Colon (tissue), 2 donors: ENCODE data around the gene MXRA7.
"Not testable (repeated sequence)": the region's sequence is repeated elsewhere in the genome, so short reads cannot be mapped to it uniquely, and the experiment has no call there.

Source experiments
- FAIRE-seq: peaks from 2 replicates; lab custom pipeline; 2012; peaks lifted over from hg19 to GRCh38; lab: Jason Lieb, UNC
- donor health status: control.
- donor health status: control.

MXRA7 gene

DNA sequence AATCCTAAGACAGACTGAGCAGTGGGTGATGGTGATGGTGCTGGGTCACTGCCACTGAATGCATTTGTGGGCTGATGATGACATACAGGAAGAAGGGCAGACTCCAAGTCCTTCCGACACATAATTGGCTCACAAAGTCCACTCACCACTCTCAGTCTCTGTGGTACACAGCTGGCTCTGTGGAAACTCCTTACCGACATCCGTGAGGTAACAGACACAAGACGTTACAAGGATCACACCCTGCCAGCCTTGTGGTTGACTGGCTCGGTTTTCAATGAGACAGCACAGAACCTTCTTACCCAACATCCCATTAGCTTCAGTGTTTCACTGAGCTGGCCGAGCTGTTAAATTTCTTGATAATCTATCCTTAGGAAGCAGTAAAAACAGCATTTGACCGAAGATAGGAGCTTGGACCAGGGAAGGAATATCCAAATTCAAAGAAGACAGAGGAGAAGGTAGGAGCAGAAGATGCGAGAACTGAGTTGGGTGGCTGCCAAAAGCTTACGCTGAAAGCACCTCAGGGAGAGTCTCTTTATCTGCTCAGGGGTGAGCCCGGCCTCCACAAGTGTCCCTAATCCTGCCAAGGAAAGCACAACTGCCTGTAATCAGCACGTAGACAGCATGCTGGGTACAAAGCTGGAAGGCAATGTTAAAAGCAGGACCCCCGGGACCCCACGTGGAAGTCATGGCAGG, 5.5 kb upstream of the MXRA7 start:
- no peak for FAIRE-seq

DNA sequence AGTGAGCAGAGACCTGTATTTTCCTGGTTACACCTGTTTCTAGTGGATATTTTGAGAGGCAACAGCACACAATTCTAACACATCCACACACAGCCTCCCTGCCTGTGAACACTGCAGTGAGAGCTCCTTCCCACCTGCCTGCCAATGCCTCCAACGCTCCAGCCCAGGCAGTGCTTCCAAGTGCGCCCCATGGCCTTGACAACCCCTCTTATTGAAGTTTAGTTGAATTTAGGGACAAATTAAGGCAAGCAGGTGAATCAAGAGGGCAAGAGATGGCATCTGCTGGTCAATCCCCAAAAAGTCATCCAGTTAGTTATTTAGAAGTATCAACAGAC, 4.7 kb upstream of the MXRA7 start:
- no peak for FAIRE-seq

DNA sequence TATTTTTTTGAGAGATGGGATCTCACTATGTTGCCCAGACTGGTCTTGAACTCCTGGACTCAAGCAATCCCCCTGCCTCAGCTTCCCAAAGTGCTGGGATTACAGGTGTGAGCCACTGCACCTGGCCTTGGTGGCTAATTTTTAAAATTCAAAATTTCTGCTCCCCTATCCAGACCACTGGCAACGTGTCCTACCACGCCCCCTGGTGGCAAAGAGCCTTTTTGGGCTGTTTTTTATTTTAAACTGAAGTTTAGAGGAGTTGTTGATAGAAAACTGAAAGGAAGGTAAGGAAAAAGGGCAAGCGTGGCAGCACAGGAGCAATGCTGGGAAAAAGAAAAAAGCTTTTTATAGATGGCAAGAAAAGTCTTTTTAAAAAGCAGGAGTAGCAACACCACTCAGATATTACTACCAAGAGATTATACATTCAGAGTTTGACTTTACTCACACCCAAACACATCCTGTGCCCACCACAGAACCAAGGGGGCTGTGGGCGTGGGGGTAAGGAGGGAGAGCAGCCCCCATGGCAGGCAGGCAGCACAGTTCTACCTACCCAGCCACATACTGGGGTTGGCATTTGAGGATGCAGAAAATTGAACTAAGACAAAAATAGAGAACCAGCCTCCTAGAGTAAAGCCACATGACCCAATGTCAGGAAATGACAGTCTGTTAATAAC, 4.2 kb upstream of the MXRA7 start:
- no peak for FAIRE-seq

DNA sequence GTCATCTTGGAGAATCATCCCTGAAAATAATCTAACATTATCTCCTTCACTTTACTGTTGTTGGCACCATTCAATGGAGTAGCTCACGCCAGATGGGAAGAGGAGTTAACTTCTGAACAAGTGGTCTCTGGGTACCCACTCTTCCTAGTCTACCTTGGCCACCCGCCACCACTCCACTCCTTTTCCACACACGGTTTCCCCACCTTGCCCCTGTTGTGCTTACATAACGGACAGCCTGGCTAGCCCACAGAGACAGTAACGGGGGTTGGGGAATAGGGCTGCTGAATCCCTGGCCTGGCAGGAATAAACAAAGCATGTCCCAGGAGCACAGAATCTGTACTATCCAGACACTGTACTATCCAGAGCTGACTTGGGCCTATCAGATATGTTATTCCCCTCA, 3.6 kb upstream of the MXRA7 start:
- no peak for FAIRE-seq

DNA sequence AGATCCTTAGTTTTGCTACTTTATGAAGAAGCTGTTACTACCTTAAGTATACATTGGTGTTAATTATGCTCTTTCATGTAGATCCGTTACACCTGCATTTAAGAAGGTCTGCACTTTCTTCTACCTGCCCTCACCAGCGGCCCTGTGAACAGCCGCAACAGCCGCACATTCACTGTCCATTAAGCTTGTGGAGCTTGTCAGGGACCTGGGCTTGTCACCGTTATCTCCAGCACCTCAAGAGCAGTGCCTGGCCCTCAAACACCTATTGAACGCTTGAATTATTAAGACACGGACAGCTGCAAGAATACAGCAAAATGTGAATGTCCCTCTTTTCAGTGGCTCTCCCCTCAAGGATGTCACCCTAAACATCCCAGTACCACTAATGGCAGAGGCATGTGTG, 3.0 kb upstream of the MXRA7 start:
- no peak for FAIRE-seq

DNA sequence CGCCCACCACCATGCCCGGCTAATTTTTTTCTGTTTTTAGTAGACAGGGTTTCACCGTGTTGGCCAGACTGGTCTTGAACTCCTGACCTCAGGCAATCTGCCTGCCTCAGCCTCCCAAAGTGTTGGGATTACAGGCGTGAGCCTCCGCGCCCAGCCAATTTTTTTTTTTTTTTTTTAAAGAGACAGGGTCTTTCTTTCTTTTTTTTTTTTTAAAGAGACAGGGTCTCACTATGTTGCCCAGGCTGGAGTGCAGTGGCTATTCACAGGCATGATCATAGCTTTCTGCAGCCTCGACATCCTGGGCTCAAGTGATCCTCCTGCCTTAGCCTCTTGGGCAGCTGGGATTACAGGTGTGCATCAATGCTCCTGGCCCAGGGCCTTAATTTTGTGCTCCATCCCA, 1.6 kb upstream of the MXRA7 start:
- FAIRE-seq, result not testable (repeated sequence)

DNA sequence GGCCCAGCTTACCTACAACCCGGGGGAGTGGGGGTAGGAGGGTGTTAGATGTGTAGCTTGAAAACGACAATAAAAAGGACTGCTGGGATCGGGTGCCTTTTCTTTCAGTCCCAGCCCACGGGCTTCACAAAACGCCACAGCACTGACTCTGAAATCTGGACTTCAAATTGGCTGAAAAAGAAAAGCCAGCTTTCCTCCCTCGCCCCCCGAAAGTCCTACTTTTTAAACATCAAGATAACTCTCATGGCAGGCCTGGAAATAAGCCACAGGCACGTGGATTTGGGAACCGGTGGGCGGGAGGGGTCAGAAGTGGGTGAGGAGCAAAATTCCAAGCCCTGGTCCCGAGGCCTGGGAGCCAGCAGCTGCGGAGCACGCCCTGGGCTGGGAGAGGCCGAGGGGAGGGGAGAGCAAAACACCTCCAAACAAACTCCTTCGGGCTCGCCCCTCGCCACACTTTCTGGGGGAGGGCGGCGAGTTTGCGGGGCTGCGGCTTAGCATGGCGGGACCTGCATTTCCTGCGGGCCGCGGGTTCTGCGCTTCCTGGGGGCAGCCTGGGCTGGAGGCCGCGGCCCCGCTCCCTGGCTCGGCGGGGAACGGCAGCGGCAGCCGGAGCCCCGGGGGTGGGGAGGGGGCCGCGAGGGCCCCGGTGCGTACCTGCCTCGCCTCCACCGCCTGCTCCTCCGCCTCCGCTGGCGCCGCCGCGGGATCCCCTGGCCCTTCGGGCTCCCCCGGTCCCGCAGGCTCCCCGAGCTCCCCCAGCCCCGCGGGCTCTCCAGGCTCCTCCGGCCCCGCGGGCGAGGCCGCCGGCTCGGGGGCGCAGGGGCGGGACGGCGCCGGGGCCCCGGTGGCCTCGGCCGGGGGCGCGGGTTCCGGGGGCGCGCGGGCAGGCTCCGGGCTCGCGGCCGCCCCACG, 558 bp downstream of the MXRA7 start:
- not testable (repeated sequence) for FAIRE-seq

DNA sequence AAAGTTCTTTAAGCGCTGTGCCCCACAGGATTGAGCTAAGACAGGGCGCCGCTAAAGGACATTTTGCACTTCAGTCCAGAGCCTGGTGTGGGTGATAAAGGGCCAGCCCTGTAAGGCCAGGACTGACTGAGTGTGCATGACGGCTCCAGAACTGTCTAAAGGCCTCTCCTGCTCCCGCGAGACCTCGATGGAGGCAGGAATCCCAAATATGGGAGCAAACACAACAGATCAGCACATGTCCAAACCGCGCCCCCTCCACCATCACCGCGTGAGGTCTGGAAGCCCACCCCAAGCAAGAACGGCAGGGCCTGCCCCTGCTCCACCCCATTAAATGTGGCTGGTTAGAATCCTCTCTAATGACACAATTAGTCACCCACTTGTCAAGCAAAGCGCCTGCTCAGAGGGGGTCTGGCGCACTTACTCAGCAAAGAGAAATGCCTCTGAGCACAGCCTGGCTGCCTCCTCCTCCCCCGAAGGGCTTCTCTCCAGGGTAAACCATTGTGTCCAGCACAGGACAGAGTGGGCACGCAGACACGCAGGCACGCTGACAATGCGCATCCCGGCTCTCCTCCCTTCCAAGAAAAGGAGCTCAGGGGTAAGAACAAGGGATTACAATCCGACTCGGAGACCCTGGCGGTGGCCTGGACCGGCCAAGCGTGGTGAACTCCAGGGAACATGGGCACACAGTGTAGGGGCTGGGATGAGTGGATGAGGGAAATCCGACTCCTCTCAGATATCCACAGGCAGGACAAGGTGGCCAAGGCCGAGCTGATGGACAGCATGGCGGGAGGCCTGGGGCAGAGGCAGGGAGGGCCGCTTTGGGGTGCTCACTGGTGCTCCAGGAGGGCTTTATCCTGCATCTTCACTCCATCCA, 1.5 kb downstream of the MXRA7 start:
- no peak for FAIRE-seq

DNA sequence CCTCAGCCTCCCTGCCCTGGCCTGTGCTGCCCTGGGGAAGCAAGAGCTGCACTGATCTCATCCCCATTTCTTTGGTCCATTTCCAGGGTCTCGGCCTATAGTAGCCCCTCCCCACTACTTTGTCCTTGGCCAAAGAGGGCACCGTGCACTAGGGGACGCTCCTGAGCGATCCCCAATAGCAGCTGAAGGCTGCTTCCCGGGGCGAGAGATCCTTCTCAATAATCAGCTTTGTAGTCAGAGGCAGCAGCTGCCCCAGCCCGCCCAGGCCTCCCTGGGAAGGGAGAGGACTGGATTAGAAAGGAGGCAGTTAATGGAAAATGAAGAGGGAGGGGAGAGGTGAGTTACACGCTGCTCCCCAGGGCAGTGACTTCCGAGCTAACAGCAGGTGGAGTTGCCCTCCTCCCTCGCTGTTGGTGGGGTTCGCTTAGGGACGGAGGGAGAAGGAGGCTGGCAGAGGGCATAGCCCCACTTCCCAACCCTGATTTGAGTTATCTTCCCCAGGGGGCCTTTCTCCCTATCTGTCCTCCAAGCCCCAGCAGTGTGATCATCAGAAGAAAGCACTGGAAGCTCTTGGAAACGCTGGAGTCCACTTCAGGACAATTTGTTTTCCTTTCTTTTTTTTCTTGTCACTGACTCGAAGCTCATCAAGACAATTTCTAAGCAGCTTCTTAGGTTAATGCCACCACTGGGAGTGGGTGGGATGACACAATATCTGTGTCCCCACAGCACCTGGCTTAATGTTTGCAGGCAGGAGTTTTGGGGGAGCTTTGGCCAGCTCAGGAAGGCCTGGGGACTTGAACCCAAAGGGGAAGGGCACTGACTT, 2.6 kb downstream of the MXRA7 start:
- FAIRE-seq, result no peak

DNA sequence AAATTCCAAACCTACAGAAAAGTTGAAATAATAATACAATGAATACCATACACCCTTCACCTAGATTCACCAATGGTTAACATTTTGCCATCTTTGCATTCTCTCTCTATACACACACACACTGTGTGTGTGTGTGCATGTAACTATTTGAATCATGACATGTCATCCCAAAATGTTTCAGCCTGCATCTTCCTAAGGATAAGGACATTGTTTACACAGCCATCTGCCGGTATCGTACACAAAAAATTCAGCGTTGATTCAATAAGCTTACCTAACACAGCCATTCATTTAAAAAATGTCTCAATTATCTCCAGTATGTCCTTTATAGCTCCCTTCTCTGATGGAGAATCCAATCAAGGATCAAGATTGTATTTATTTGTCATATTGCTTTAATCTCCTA, 3.9 kb downstream of the MXRA7 start:
- no peak for FAIRE-seq

DNA sequence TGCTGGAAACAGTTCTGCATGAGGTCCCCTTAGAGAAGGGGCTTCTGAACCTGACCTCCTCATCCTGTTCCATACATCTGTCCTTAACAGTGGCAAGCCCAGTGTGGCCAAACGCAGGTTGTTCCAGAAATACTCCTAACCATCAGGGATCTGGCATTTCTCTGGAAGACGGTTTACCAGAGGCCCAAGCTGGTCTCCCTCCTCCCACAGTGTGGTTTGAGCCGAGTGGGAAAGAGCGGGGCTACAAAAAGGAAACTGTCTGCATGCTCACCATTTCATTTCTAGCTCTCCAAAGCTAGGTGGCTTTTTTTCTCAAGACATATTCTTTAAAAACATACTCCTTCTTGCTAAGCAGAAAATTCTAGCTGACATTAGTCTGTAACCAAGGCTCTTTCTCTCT, 6.0 kb downstream of the MXRA7 start:
- FAIRE-seq, result no peak

DNA sequence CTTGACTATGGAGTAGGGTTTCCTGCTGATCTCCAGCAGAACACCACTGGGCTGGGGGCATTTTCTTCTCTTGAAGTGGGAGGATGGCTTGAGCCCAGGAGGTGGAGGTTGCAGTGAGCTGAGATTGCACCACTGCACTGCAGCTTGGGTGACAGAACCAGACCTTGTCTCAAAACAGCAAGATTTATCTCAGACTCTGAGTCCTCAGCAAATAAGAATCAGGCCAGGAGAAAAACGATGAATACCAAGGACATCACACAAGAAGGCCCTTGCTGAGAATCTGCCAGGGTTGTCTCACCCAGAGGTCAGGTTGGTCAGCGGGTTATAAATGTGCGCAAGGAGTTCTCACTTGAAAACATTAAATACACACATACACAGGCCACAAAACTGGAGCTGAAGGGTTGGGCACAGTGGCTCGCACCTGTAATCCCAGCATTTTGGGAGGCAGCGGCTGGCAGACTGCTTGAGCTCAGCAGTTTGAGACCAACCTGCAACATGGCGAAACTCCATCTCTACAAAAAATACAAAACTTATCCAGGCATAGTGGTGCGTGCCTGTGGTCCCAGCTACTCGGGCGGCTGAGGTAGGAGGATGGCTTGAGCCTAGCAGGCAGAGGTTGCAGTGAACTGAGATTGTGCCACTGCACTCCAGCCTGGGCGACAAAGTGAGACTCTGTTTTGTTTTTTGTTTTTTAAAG, 7.7 kb downstream of the MXRA7 start:
- no peak for FAIRE-seq

DNA sequence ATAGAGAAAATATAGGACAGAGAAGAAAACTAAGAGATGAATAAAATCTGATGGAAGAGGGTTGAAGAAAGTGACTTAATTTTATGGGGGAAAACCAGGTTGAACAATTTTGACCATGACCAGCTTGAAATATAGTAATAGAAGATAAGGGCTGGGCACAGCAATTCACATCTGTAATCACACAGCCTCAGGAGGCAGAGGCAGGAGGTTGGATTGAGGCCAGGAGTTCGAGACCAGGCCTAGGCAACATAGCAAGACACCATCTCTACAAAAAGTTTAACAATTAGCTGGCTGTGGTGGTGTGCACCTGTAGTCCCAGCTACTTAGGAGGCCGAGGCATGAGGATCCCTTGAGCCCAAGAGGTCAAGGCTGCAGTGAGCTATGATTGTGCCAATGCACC, 8.7 kb downstream of the MXRA7 start:
- no peak for FAIRE-seq

DNA sequence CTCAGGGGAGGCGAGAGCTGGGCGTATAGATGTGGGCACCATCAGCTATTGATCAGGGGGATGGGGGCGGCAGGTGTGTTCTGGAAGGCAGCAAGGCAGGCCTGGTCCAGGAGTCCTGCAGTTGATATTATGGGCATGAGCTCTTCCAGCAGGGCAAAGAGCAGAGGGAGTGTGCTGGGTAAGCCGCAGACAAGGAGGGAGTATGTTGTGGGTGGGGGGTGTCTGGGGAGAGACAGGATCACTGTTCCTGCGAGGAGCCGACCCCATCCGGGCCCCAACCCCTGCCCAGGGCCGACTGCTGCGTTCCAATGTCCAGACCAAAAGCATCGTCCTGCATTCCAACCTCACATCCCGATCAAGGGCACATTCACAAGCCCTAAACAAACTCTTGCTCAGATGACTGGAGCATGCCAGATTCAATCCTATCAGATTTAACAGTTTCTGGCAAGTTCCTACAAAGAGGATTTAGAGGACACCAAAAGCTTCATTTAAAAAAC, 9.2 kb downstream of the MXRA7 start:
- FAIRE-seq, result no peak

DNA sequence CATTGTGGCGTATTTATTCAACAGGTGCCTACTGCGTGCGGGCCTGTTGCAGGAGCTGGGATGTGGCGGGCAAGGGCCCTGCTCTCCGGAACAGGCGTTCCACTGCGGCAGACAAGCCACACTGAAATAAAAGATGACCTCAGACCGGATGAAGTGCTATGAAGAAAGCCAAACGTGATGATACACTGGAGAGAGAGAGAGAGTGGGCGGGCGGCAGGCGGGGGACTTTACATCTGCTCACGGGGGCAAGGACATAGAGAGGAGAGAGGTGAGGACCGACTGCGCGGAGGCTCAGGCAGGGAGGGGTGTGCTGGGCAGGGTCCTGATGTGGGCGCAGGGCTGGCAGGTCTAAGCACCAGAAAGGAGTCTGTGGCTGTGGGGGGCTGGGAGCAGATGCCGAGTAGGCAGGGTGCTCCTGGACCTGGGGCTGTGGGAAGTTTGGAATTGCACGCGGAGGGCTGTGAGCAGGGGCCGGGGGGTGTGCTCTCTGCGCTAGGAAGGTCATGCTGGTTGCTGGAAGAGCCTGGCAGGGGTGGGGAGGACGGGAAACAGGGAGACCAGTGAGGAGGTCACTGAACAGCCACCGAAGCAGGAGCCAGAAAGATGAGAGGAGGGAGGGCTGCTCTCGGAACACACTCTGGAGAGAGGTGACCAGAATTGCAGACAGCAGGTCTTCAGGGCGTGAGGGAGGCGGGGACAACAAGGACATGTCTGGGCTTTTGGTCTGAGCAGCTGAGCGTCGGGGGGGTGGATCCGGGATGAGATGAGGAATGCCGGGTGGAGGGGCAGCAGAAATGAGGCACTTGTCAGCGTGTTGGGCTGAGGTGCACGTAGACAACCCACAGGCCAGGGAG, 9.9 kb downstream of the MXRA7 start:
- no peak for FAIRE-seq

DNA sequence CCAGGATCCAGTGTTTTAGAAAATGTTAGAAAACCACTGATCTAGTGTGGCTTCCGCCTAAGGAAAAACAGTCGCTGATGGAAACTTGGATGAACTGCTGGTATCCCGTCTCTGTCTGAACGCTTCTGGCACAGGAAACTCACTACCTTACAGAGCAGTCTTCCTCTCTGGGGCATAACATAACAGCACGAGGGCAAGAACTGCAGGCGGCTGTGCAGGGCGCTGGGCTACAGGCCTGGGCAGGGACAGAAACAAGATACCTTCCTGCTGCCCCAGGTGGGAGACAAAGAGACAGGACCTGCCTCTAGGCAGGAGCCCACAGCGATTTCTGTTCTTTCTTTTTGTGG, 10.5 kb downstream of the MXRA7 start:
- no peak for FAIRE-seq

DNA sequence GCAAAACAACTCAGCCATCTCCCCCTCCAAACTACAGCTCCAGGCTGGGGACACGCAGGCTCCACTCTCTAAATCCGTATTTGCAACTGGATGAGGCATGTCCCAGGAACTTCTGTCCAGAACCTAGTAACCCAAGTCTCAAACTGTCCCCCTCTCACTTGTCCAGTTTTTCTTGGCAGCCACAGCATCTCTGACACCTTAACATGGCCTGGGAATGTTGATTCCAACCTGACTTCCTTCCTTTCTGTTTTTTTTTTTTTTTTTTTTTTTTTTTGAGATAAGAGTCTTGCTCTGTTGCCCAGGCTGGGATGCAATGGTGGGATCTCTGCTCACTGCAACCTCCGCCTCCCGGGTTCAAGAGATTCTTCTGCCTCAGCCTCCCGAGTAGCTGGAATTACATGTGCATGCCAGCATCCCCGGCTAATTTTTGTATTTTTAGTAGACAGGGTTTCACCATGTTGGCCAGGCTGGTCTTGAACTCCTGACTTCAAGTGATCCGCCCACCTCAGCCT, 12.2 kb downstream of the MXRA7 start:
- FAIRE-seq, result not testable (repeated sequence)

DNA sequence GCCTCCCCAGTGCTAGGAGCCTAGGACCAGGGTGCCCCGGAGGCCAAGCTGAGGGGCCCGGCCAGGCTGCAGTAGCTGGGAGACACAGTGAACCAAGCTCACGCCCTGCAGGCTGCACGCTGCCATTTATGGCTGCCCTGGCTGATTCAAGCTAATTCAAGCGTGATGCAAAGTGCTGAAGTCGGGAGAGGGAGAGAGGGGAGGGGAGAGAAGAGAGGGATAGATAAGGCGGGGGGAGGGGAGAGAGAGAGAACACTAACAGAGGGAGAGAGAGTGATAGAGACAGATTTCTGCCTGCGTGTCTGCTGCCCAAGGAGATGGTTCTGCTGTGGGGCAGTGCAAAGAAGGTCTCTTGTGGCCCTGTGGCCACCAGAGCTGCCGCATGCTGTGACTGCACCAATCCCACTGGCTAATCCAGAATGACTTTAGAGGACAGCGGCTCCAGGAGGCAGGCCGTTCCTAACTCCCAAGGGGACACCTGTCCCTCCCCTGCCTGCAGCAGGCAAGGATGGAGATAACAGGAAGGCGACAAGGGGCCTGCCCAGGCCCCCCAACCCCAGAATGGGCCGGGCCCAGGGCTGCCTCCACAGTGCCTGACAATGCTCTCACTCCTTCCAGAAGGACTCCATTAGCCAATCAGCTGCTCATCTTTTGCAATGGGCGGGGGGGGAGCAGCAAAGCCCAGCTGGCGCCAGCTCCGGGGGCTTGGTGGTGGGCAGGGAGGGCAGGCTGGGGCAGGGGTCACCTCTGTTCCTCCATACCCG, 12.9 kb downstream of the MXRA7 start:
- FAIRE-seq, result no peak
